Brain pericyte (primary cell): ENCODE results near the gene SNX1.
"Not testable (repeated sequence)": the region's sequence is repeated elsewhere in the genome, so short reads cannot be mapped to it uniquely, and the experiment has no call there.

ENCODE experiments used
- DNase-seq: peaks from one replicate; pipeline ENCODE4 v3.0.0-alpha.2; 2012; ENCODE audit warnings: low read depth, low spot score

Gene SNX1

DNA sequence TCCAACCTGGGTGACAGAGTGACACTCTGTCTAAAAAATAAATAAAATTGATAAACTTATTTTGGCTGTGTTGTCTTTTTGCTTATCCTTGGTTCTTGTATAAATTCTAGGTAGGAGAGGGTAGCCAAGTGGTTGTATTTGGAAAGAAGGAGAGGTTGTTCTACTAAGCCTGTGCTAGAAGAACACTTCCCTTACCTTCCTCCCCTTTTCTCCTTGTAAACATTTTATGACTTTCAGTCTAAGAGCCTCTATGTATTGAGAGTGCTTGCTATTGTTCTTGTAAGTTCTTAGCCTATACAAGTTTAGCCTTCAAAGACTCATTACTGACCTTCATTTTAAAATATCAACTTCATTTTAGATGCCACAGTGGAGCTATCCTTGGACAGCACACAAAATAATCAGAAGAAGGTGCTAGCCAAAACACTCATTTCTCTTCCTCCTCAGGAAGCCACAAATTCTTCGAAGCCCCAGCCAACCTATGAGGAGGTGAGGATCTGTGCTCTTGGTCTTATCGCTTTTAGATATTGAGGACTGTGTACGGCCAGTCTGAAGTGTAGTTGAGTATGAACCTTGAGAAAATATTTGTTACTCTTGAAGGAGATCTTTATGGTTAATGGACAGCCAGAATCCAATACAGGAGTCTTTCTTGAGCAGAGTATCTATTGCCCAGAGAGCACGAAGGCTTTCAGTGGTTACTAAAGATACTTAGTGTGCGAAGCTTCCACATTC lies 22.1 kb downstream of the SNX1 start:
- no peak for DNase-seq

DNA sequence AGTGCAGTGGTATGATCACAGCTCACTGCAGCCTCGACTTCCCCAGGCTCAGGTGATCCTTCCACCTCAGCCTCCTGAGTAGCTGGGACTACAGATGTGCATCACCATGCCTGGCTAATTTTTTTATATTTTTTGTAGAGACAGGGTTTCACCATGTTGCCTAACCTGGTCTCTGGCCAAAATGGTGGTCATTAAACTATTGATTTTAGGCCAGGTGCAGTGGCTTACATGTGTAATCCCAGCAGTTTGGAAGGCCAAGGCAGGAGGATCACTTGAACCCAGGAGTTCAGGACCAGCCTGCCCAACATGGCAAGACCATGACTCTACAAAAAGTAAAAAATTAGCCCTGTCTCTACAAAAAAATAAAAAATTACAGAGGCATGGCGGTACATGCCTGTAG lies 24.5 kb downstream of the SNX1 start:
- not testable (repeated sequence) for DNase-seq

DNA sequence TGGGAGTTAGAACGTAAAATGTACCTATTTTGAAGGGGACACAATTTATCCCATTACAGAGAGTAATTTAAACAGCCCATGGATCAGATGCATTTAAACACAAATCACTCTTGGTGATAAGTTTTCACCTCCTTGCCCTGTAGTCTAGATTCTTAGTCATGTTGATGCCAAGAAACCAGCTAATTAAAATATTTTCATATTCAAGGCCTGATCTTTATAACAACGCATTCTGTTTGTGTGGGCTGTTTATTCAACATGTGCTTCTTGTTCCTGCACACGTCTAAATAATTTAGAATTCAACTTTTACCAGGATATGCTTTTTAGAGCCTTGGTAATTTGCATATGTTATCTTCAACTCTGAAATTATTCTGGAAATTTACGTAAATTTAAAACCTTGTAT lies 25.8 kb downstream of the SNX1 start:
- no peak for DNase-seq

DNA sequence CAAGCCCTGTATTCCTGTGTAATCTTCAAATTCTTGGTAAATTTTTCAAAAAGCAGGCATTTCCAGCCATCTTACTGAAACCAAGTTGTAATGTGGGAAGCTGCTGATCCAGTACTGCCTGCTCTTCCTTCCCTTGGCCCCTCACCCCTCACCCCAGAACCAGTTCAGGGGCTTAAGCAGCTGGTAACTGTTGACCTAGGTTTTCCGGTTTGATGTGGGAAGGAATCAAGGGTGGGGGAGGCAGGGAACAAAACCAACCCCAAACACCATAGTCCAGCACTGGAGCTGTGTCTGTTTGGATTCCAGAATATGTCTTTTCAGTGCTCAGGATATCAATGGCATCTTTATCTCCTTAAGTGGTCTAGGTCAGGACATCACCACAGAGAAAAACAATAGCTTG lies 26.7 kb downstream of the SNX1 start:
- DNase-seq: no peak

DNA sequence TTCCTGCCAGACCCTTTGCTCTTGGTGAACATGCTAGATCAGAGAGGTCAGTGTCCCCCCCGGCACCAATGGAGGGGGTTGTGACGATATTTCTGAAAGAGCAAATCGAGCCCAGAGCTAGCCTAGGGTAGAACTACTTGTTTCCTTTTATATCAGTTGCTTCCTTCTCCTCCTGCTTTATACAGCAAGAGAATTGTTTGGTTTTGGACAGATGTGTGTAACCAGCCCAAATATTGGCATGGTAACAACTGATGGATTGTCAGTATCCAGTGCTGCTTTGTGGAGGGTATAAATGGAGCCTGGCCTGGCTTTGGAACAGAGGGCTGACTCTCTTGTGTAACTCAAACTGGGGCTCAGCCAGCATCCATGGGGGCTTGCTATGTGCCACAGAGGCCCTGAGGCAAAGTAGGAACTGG lies 27.2 kb downstream of the SNX1 start:
- DNase-seq: no peak

DNA sequence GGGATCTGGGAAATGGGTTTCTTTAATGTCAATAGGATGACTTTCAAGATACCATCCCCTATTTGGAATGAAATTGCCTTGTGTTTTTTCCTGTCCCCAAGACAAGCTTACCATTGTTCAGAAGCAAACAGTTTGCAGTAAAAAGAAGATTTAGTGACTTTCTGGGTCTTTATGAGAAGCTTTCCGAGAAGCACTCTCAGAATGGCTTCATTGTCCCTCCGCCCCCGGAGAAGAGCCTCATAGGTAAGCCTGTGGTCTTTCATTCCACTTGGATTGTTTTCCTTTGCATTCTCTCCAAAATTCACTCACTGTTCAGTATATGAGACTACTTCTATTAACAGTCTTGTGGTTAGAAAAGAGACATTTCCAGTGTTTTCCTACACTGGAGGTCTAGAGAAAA lies 30.2 kb downstream of the SNX1 start:
- no peak for DNase-seq

DNA sequence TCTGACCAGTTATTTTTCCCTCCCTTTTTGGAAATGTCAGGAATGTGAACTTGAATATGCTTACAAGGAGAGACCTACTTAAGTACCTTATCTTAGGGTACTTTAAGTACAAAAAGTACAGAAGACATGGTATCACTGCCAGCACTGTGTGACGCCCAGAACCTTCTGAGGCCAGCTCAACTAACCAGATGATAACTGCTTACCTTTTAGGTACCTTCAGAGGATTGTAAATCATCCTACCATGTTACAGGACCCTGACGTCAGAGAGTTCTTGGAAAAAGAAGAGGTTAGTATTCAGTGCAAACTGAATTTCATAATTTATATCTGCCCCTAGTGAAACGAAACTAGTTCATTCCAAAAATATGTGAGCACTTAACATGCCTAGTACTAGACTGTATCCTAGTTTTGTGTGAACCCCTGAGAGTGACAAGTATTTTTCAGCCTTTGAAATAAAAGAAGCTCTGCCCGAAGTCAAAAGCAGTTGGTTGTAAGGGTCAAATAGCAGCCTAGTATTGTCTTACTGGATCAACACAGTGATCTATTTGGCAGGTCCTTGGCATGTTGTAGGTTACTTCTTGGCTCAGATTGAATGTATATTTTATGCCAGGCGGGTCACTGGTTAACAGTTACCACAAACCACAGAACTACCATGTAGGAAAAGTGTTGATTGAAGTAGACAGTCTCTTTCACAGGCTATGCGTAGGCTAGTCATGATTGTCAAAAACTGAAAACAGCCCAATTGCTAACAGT lies 31.9 kb downstream of the SNX1 start:
- DNase-seq: no peak

DNA sequence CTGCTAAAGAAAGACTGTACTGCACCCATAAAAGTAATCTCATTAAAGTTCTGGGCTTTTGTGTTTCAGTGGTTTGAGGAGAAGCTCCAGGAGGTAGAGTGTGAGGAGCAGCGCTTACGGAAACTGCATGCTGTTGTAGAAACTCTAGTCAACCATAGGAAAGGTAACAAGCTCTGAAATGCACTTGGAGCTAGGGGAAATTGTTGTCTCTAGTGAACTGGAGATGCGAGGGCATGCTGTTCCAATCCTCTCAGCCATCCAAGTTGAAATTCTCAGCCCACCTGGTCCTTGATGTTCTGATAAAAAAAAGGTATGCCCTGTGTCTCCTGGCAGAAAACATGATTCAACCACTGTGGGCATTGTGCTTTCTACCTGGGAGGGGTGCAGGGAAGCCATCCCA lies 34.4 kb downstream of the SNX1 start:
- DNase-seq: no peak

DNA sequence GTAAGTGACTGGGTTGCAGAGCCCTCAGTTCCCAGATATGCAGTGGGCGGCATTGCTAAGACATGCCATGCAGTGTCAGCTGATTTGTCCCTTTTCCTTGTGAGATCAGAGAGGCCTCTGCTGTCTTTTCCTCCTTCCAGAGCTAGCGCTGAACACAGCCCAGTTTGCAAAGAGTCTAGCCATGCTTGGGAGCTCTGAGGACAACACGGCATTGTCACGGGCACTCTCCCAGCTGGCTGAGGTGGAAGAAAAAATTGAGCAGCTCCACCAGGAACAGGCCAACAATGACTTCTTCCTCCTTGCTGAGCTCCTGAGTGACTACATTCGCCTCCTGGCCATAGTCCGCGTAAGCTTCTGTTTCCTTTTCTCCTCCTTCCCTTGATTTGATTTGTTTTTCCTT lies 35.8 kb downstream of the SNX1 start:
- DNase-seq: no peak

DNA sequence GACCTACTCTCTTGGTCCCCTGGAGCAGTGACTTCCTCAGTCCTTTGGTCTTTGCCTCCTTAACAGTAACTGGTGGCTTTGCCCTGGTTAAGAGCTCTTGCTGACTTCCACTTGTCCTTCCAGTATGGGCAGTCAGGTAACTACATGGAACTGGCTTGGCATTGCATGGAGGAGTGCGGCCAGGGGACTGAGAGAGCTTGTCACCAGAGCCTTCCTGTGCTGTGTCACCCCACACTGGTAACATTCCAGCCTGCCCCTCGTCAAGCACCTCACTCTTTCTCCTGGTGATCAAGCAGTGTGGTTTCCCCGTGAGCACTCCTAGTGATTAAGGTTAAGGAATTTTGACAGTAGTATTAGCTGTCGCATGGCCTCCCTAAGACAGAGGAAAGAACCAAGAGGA lies 36.4 kb downstream of the SNX1 start:
- DNase-seq: no peak

DNA sequence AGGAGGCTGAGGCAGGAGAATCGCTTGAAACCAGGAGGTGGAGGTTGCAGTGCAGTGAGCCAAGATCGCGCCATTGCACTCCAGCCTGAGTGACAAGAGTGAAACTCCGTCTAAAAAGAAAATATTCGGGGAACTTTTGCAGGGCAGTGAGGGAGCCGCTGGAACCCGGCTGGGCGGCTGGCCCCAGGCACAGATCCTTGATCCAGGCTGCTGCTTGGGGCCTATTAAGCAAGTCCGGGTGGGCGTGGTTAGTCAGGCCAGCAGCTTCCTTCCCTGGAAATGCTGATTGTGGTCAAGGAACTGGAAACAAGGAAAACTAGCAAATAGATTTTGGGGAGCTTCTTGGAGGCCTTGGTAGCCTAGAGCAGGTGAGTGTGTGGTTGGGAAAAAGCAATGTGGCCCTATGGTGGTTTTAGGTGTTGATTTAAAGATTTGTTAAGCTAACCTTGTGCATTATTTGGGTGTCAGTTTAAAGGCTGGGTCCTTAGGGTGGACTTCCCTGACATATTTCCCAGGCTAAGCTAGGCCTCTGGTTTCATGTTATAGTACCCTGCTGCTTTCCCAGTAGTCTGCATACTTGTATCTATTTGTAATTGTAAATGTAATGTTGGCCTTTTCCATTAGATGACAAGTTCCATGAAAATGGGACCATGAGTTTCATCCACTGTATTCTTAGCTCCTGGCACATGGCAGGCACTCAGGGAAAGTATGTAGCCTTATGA lies 38.0 kb downstream of the SNX1 start:
- no peak for DNase-seq

DNA sequence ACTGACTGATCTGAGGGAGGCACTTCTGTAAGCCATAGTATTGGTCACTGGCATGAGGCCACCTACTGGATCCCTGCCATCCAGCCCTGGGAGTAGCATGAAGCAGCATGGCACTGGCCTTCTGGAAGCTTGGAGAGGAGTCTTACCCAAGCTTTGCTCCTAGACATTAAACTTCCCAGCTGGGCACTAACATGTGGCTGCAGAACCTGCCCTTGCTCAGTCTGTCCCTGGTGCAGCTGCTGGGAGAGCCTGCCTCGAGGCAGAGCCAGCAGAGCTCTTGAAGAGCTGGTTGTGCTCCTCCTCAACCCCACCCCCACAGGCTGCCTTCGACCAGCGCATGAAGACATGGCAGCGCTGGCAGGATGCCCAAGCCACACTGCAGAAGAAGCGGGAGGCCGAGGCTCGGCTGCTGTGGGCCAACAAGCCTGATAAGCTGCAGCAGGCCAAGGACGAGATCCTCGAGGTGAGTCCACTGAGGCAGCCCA lies 38.6 kb downstream of the SNX1 start:
- no peak for DNase-seq

DNA sequence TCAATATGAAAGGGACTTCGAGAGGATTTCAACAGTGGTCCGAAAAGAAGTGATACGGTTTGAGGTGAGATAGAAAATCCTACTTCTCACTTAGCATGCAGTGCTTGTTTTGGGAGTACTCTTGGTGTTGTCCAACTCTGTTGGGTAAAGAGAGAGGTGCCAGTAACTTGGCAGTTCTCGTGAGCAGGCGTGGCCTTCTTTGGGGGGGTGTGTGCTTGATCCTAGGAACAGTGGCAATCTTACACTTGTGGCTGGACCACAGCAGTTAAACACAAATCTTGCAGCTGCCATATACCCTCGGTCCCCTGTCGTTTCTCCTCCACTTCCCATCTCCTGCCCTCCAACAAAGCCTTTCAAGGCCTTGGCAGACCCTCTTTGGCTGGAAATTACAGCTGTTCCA lies 40.6 kb downstream of the SNX1 start:
- DNase-seq: no peak

DNA sequence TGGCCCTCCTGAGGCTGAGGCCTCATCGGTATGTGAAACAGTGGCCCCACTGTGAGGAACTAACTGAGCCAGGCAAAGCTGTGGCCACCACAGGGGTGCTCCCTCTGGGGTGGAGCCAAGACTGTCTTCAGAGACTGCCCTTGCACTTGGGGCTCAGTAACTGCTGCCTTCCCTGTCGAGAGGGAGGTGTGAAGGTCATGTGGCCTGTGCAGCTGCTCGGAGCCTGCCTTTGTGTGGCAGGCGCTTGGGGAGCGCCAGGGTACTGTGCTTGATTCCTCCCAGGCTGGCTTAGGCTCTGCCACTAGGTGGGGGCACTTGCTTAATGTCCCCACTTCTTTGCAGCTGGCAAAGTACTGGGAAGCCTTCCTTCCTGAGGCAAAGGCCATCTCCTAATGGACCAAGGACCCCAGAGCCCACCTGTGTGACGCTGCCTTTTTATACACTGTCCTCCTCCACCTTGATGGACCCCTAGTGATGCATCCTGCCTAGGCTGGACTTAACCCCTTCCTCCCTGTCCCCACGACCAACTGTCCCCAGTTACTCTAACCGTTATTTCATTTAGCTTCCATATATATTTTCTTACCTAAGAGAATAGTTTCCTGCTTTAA lies 41.5 kb downstream of the SNX1 start:
- DNase-seq: no peak

DNA sequence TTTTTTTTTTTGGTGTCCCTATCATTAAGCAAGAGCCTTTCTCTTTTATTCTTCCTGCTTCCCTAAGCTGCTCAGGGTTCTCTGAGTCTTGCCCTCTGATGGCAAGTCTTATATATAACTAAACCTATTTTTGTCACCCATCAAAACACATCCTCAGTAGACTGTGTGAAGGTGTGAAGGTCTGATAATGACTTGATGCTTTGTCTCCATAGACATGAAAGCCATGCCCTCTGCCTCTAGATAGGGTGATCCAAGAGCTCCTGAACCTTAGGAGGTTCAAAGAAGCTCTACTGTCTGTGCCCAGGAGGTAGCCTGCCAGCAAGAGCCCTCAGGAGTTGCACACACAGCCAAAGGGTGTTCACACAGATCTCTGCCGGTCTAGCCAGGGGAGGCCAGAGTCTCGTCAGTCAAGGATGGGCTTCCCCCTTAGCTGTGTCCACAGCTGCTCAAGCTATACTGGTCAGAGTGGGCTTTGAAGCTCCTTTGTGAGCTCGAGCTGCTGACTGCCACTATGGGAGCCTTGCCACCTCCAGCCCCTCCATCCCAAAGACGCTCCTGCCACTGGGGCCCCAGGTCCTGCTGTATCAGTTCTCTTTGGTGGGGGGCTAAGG lies 42.7 kb downstream of the SNX1 start:
- no peak for DNase-seq

DNA sequence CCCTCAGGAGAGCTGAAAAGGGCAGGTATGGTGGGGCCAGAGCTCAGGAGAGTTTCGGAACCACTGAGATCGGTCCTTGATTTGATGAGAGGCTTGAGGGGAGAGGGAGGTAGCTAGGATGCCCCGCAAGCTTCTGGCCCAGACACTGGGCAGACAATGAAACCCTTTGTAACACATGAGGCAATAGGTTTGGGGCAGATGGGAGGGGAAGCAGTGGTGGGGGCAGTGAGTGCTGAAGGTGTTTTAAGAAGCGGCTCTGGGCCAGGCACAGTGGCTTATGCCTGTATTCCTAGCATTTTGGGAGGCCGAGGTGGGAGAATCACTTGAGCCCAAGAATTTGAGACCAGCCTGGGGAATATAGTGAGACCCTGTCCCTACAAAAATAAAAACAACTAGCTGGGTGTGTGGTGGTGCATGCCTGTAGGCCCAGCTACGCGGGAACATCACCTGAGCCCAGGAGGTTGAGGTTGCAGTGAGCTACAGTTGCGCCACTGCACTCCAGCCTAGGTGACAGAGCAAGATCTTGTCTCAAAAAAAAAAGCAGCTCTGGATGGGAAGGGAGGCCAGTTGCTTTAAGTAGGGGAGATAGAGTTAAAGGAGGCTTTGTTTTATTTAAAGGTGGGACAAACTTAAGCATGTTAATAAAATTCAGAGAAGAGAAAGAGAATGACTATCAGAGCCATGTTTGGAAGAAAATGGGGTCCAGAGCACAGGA lies 46.2 kb downstream of the SNX1 start:
- no peak for DNase-seq

DNA sequence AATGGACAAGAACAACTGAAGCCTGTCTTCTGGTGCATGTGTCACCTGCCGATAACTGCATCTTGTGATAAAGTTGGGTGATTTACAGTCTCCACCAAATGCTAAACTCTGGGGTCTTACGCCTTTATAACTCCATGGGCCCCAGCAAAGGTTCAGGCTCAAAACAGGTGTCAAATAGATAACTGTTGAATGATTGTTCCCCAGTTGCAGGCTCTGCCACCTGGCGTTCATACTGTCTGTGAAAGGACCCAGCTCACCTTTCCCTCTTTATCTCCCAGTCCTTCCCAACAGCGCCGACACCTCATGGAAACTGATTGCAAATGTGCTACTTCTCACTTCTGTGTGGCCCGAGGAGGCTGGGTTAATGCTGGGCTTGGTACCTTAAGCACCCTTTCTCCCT lies 47.5 kb downstream of the SNX1 start:
- no peak for DNase-seq

DNA sequence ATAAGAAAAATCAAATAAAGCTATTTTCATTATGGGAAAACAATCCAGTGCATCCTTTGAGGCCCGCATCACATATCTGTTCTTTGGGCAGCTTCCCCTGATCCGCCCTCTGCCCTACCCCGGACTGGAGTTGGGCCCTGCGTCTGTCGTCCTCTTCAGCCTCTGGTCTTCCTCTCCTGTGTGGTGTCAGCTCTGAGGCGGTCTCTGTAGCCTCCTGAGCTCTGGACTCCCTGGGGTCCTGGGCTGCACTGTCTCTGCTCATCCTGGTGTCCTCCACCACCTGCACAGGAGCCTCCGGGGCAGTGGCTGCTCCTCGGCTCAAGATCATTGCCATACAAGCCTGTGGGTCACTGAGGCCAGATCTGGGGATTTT lies 48.4 kb downstream of the SNX1 start:
- DNase-seq: no peak

DNA sequence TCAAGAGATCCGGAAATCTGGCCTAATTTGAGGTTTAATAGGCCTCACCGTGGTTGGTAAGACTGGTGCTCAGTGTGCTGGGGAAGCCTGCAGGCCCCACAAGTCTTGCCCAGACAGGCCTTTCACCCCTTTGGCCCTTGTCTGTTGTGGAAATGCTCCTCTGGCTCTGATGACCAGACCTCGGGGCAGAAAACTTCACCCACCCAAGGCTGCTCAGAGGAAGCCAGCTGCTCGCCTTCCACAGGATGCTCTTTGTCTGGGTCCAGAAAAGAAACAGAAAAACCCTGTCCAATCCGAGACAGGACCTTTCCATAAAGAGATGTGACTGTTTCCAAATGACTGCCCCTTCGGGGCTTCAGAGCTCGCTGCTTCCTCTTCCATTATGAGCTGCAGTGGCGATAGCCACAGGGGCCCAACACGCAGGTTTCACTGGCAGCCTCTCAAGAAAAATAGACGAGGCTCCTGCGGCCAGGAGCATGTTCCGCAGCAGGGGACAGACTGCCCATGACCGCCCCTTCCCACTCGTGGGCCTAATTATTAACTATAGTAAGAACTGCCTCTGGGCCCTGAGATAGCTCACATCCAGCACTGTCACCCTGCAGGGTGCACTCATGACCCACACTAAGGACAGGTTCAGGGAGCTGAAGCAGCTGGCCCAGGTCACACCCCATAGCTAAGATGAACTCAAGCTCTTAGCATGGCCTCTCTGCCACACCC lies 48.9 kb downstream of the SNX1 start:
- DNase-seq: no peak

DNA sequence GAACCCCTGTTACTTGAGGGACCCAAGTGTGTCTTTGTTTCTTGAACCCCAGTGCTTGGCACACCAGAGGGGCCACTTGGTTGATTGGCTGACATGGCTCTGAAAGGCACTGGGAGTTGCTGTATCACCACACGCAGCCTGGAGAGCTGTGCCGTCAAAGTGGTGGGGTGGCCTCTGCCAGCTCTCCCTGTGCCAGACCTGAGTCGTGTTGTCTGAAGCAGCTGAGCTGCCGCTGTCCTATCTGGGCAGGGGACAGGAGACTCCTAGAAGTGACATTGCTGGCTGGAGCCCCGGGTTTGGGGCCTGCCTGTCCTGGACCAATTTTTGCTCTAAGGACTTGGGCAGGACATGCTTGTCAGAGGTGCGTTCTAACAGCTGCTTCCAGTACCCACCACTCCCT lies 50.3 kb downstream of the SNX1 start:
- no peak for DNase-seq

DNA sequence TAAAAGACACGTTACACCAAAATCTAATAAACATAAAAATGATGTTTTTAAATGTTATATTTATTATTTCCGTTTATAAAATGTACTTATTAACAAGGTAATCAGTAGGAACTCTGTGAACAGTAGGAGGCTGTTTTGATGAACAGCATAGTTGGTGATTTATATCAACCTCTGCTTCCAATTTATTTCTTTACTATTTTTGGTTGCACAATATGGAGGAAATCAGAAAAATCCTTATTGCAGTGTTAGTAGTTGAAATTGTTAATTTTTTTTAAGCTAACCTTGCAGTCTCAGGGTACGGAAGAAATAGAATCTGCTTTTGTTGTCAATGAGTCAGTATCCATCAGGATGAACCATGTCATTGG lies 50.7 kb downstream of the SNX1 start:
- DNase-seq: no peak
